ENCODE measurements around the gene WWOX. TPM values are rescaled to one million over a fixed set of nuclear protein-coding genes. Genes with fewer than 3 reads are reported as not detected.

The WWOX gene
- total and polyA plus RNA-seq, 2 of the 8 experiments (the other 6 are each of a cell fraction or from before 2014, with no cell fraction given), result 5.4 to 16.7 TPM

- Histone ChIP-seq H3K36me3 (ENCODE audit: control insufficient read depth in 2 of 4, insufficient read depth in 4 of 4, low read length in 3 of 4) (no peaks in the 10 kb centered on the region; a peak in 1 of 8 replicates), H2BK20ac (ENCODE audit: low read length) (no peak overlapping the region), H3K18ac (ENCODE audit: extremely low read depth, low read length) (no peak overlapping the region), H3K4me2 (ENCODE audit: insufficient read depth in 1 of 2, low read depth in 2 of 2, low read length in 2 of 2) (no peak overlapping the region), H3K79me1 (ENCODE audit: low read depth, low read length) (no peaks in the 10 kb centered on the region), H3K14ac (ENCODE audit: insufficient read length) (no peak overlapping the region), H2AK5ac (ENCODE audit: low read depth, low read length) (no peak overlapping the region), H3K27me3 (replicated peaks in 1 of 4; ENCODE audit: control insufficient read depth in 3 of 4, extremely low read depth in 1 of 4, insufficient read depth in 3 of 4, low read length in 3 of 4) (no peaks in the 10 kb centered on the region), H2AFZ (ENCODE audit: low read length) (no peak overlapping the region), H3K27ac (ENCODE audit: low read depth, low read length) (no peak overlapping the region), H2BK120ac (replicated peaks; ENCODE audit: low read depth, low read length) (no peak overlapping the region), H3K4me1 (replicated peaks in 1 of 4; ENCODE audit: control insufficient read depth in 3 of 4, insufficient read depth in 4 of 4, low read length in 3 of 4) (no peaks in the 10 kb centered on the region), H4K20me1 (replicated peaks in 1 of 2; ENCODE audit: control insufficient read depth in 1 of 2, insufficient read depth in 2 of 2, low read length in 2 of 2) (no peaks in the 10 kb centered on the region), H3K4ac (replicated peaks; ENCODE audit: insufficient read length, low read depth, low read length) (no peak overlapping the region), H3K23me2 (ENCODE audit: low read depth, low read length) (no peaks in the 10 kb centered on the region), H3K9ac (replicated peaks in 1 of 4; ENCODE audit: extremely low read depth in 1 of 4, low read depth in 3 of 4, low read length in 3 of 4) (no peak overlapping the region), H3K79me2 (ENCODE audit: control insufficient read depth in 1 of 2, insufficient read depth in 2 of 2, low read length in 2 of 2) (no peaks in the 10 kb centered on the region), H2BK12ac (ENCODE audit: low read depth, low read length) (no peak overlapping the region), H2BK5ac (ENCODE audit: low read depth, low read length) (no peak overlapping the region), H3K4me3 (ENCODE audit: extremely low read depth in 1 of 4, insufficient read depth in 2 of 4, low read depth in 3 of 4, low read length in 4 of 4) (no peak overlapping the region), H4K5ac (ENCODE audit: insufficient read length, low read depth, low read length) (no peak overlapping the region), H2BK15ac (ENCODE audit: low read length) (no peak overlapping the region), H4K91ac (replicated peaks; ENCODE audit: insufficient read length, low read length) (no peak overlapping the region), H3K56ac (replicated peaks; ENCODE audit: insufficient read length, low read depth, low read length) (no peak overlapping the region), H3K23ac (ENCODE audit: insufficient read length) (no peak overlapping the region), H4K8ac (ENCODE audit: extremely low read depth, insufficient read depth, low read length) (no peak overlapping the region), H3K9me3 (ENCODE audit: insufficient read depth in 2 of 2, low read depth in 1 of 2, low read length in 1 of 2) (no peaks in the 10 kb centered on the region; a peak in 1 of 4 replicates)
- ChIA-PET CTCF (ENCODE audit: partially characterized antibody) (interaction anchor here (0.9 to 1.1 kb wide), 3 partner anchors 12 to 221 kb away, joined by 3 read pairs; no protein-coding TSS in a partner anchor), POLR2A (ENCODE audit: partially characterized antibody) (interaction anchor here (0.6 kb wide), 1 partner anchor 1045 kb away, joined by 3 read pairs; no protein-coding TSS in a partner anchor)
- FAIRE-seq, result no peak
- no peak for DNase-seq (ENCODE audit: low read depth in 1 of 2, low spot score in 2 of 2)
- WGBS, 2 experiments (ENCODE audit: extremely low coverage in 1 of 2, insufficient coverage in 1 of 2, insufficient read length in 1 of 2, insufficient replicate concordance in 2 of 2, low coverage in 1 of 2, low lambda C conversion rate in 2 of 2, missing lambda C conversion rate in 1 of 2), result 96% methylated on average over 1 of the region's 1 CpG; no CpG with 5 or more reads in 1 of the 2 experiments
- no peak for TF ChIP-seq MAX (IDR thresholded peaks at IDR 0.05)
- no peak for TF ChIP-seq BRCA1 (IDR thresholded peaks at IDR 0.05; ENCODE audit: low read depth, low read length)
- no peak for TF ChIP-seq TEAD4 (IDR thresholded peaks at IDR 0.05; ENCODE audit: low read depth, low read length)
- TF ChIP-seq POLR2A (IDR thresholded peaks at IDR 0.05; ENCODE audit: control extremely low read depth in 1 of 2, low read depth in 2 of 2, low read length in 2 of 2), result no peak
- TF ChIP-seq HDAC6 (IDR thresholded peaks at IDR 0.05; ENCODE audit: low read depth, low read length), result no peak
- TF ChIP-seq KDM4A (IDR thresholded peaks at IDR 0.05; ENCODE audit: low read depth, low read length, severe bottlenecking), result no peak
- TF ChIP-seq CTBP2 (IDR thresholded peaks at IDR 0.05; ENCODE audit: borderline replicate concordance, insufficient read depth, insufficient read length, low read length), result no peak
- TF ChIP-seq BACH1 (IDR thresholded peaks at IDR 0.05; ENCODE audit: low read length), result no peak
- no peak for TF ChIP-seq NANOG (IDR thresholded peaks at IDR 0.05; ENCODE audit: insufficient read depth, low read depth, low read length, poor library complexity, severe bottlenecking)
- no peak for TF ChIP-seq SAP30 (IDR thresholded peaks at IDR 0.05; ENCODE audit: insufficient read depth, insufficient replicate concordance, low read length)
Observed at GRCh38 chr16:78463591-78463990, 364.1 kb downstream of the WWOX start.

Data from H1 (cell line).